Activated T-cell treated with anti-CD3 and anti-CD28 coated beads, Interleukin-2, amount 50 U/mL, for 48 hours (primary cell): ENCODE measurements around the gene AGO4.
"Not testable (repeated sequence)": the region's sequence is repeated elsewhere in the genome, so short reads cannot be mapped to it uniquely, and the experiment has no call there.

ENCODE experiments used
- DNase-seq, 2 experiments: peaks; one replicate each; pipeline ENCODE4 v3.0.0-alpha.2; 2020

Gene AGO4

GRCh38 chr1:35812754-35813153, 4.9 kb downstream of the AGO4 start:
- not testable (repeated sequence) for DNase-seq

GRCh38 chr1:35825255-35825654, 17.4 kb downstream of the AGO4 start:
- DNase-seq = no peak

GRCh38 chr1:35832276-35832905, 24.6 kb downstream of the AGO4 start:
- DNase-seq = no peak

- DNase-seq = no peak
Measured at GRCh38 chr1:35833395-35833794, 25.6 kb downstream of the AGO4 start.

GRCh38 chr1:35834218-35834617, 26.4 kb downstream of the AGO4 start:
- DNase-seq = no peak

- DNase-seq = no peak
Measured at GRCh38 chr1:35835398-35835797, 27.6 kb downstream of the AGO4 start.

GRCh38 chr1:35836734-35837133, 28.9 kb downstream of the AGO4 start:
- DNase-seq = no peak

GRCh38 chr1:35838693-35839245, 31.0 kb downstream of the AGO4 start:
- no peak for DNase-seq

GRCh38 chr1:35844826-35845225, 37.0 kb downstream of the AGO4 start:
- no peak for DNase-seq

GRCh38 chr1:35845766-35846165, 38.0 kb downstream of the AGO4 start:
- no peak for DNase-seq

- no peak for DNase-seq
Measured at GRCh38 chr1:35847935-35848565, 40.2 kb downstream of the AGO4 start.

- DNase-seq = no peak
Measured at GRCh38 chr1:35850051-35850450, 42.2 kb downstream of the AGO4 start.

GRCh38 chr1:35850716-35851115, 42.9 kb downstream of the AGO4 start:
- DNase-seq = no peak

GRCh38 chr1:35851132-35851869, 43.5 kb downstream of the AGO4 start:
- no peak for DNase-seq

GRCh38 chr1:35852241-35852640, 44.4 kb downstream of the AGO4 start:
- DNase-seq = no peak

- no peak for DNase-seq
Measured at GRCh38 chr1:35854989-35855700, 47.3 kb downstream of the AGO4 start.

GRCh38 chr1:35856964-35857363, 49.1 kb downstream of the AGO4 start:
- no peak for DNase-seq

GRCh38 chr1:35857830-35858229, 50.0 kb downstream of the AGO4 start:
- no peak for DNase-seq

GRCh38 chr1:35860696-35861095, 52.9 kb downstream of the AGO4 start:
- no peak for DNase-seq

GRCh38 chr1:35863136-35863535, 55.3 kb downstream of the AGO4 start:
- DNase-seq = no peak

GRCh38 chr1:35863881-35864625, 56.2 kb downstream of the AGO4 start:
- no peak for DNase-seq

GRCh38 chr1:35864813-35865212, 57.0 kb downstream of the AGO4 start:
- no peak for DNase-seq

- DNase-seq = no peak
Measured at GRCh38 chr1:35866991-35867390, 59.2 kb downstream of the AGO4 start.
